Measurements from ENCODE around the gene TAF11L3. TPM values are rescaled to one million over a fixed set of nuclear protein-coding genes. Genes with fewer than 3 reads are reported as not detected.
"Not testable (repeated sequence)": the region's sequence is repeated elsewhere in the genome, so short reads cannot be mapped to it uniquely, and the experiment has no call there.

The TAF11L3 gene
- total and polyA plus RNA-seq, 4 donors: not detected

GRCh38 chr5:17511775-17512325, 6.3 kb upstream of the TAF11L3 start:
- ATAC-seq (ENCODE audit: insufficient read depth, low FRiP score): no peak
- Histone ChIP-seq H3K27ac (ENCODE audit: low read depth in 1 of 2, low read length in 1 of 2) (no peak overlapping the region), H3K9ac (ENCODE audit: insufficient read depth in 1 of 2, low read length in 2 of 2) (no peak overlapping the region), H3K27me3 (ENCODE audit: control insufficient read depth in 3 of 3, insufficient read depth in 3 of 3, low read length in 2 of 3) (no peaks in the 10 kb centered on the region), H3K9me3 (ENCODE audit: control insufficient read depth in 4 of 4, insufficient read depth in 3 of 4, low read length in 3 of 4) (no peaks in the 10 kb centered on the region), H3K4me3 (no peak overlapping the region), H3K4me1 (ENCODE audit: control insufficient read depth in 5 of 5, insufficient read depth in 5 of 5, low read length in 5 of 5) (no peaks in the 10 kb centered on the region), H3K36me3 (ENCODE audit: control insufficient read depth in 4 of 4, insufficient read depth in 4 of 4, low read length in 4 of 4) (no peaks in the 10 kb centered on the region)
- no peak for DNase-seq
- TF ChIP-seq CTCF (IDR thresholded peaks at IDR 0.05; ENCODE audit: control extremely low read depth, extremely low read depth): no peak
- 92 to 93% methylated on average over 17 of the region's 17 CpGs for WGBS, 2 donors

GRCh38 chr5:17517526-17517925, 641 bp upstream of the TAF11L3 start:
- 84 to 86% methylated on average over 8 to 9 of the region's 12 CpGs for WGBS, 2 donors
- not testable (repeated sequence) for DNase-seq; H3K27me3 ChIP-seq (ENCODE audit: control insufficient read depth in 3 of 3, insufficient read depth in 3 of 3, low read length in 2 of 3); H3K9ac ChIP-seq (ENCODE audit: insufficient read depth in 1 of 2, low read length in 2 of 2); H3K4me3 ChIP-seq; H3K27ac ChIP-seq (ENCODE audit: low read depth in 1 of 2, low read length in 1 of 2); H3K9me3 ChIP-seq (ENCODE audit: control insufficient read depth in 4 of 4, insufficient read depth in 3 of 4, low read length in 3 of 4); H3K4me1 ChIP-seq (ENCODE audit: control insufficient read depth in 5 of 5, insufficient read depth in 5 of 5, low read length in 5 of 5); H3K36me3 ChIP-seq (ENCODE audit: control insufficient read depth in 4 of 4, insufficient read depth in 4 of 4, low read length in 4 of 4); ATAC-seq (ENCODE audit: insufficient read depth, low FRiP score)

- not testable (repeated sequence) for DNase-seq; H3K4me3 ChIP-seq; H3K9ac ChIP-seq (ENCODE audit: insufficient read depth in 1 of 2, low read length in 2 of 2); ATAC-seq (ENCODE audit: insufficient read depth, low FRiP score); H3K27me3 ChIP-seq (ENCODE audit: control insufficient read depth in 3 of 3, insufficient read depth in 3 of 3, low read length in 2 of 3); H3K4me1 ChIP-seq (ENCODE audit: control insufficient read depth in 5 of 5, insufficient read depth in 5 of 5, low read length in 5 of 5); H3K36me3 ChIP-seq (ENCODE audit: control insufficient read depth in 4 of 4, insufficient read depth in 4 of 4, low read length in 4 of 4); H3K27ac ChIP-seq (ENCODE audit: low read depth in 1 of 2, low read length in 1 of 2); H3K9me3 ChIP-seq (ENCODE audit: control insufficient read depth in 4 of 4, insufficient read depth in 3 of 4, low read length in 3 of 4)
- WGBS, 2 donors: 91 to 96% methylated on average over 8 of the region's 14 CpGs
Observed at GRCh38 chr5:17519508-17519907, 1.3 kb downstream of the TAF11L3 start.

DNA sequence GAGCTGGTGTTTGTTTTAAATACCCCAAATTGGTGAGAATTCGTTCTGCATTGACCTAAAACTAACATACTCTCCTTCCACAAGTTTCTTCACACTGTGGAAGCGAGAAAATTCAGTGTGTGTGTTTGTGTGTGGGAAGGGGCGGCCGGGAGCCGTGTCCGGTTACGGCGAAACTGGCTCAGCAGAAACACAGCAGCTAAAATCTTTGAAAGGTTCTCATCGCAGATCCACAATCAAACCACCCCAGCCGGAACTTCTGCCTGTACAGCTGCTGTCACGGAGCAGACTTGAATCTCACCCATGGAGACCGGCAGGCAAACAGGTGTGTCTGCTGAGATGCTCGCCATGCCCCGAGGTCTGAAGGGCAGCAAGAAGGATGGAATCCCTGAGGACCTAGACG, 3.3 kb downstream of the TAF11L3 start, which contains the start of gene TAF11L4:
TAF11L4 (plus strand) TSS at position 301 of the 400 bp plus-strand sequence.
- H3K27ac ChIP-seq (ENCODE audit: low read depth in 1 of 2, low read length in 1 of 2); H3K9me3 ChIP-seq (ENCODE audit: control insufficient read depth in 4 of 4, insufficient read depth in 3 of 4, low read length in 3 of 4); H3K27me3 ChIP-seq (ENCODE audit: control insufficient read depth in 3 of 3, insufficient read depth in 3 of 3, low read length in 2 of 3); H3K9ac ChIP-seq (ENCODE audit: insufficient read depth in 1 of 2, low read length in 2 of 2); H3K4me1 ChIP-seq (ENCODE audit: control insufficient read depth in 5 of 5, insufficient read depth in 5 of 5, low read length in 5 of 5); H3K4me3 ChIP-seq; ATAC-seq (ENCODE audit: insufficient read depth, low FRiP score); DNase-seq; H3K36me3 ChIP-seq (ENCODE audit: control insufficient read depth in 4 of 4, insufficient read depth in 4 of 4, low read length in 4 of 4): not testable (repeated sequence)
- WGBS, 2 donors: no CpG with 5 or more reads among the region's 15 CpGs

DNA sequence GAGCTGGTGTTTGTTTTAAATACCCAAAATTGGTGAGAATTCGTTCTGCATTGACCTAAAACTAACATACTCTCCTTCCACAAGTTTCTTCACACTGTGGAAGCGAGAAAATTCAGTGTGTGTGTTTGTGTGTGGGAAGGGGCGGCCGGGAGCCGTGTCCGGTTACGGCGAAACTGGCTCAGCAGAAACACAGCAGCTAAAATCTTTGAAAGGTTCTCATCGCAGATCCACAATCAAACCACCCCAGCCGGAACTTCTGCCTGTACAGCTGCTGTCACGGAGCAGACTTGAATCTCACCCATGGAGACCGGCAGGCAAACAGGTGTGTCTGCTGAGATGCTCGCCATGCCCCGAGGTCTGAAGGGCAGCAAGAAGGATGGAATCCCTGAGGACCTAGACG, 6.8 kb downstream of the TAF11L3 start, which contains the start of gene TAF11L5:
TAF11L5 (plus strand) TSS at position 301 of the 400 bp plus-strand sequence.
- H3K27me3 ChIP-seq (ENCODE audit: control insufficient read depth in 3 of 3, insufficient read depth in 3 of 3, low read length in 2 of 3); H3K4me1 ChIP-seq (ENCODE audit: control insufficient read depth in 5 of 5, insufficient read depth in 5 of 5, low read length in 5 of 5); ATAC-seq (ENCODE audit: insufficient read depth, low FRiP score); DNase-seq; H3K9ac ChIP-seq (ENCODE audit: insufficient read depth in 1 of 2, low read length in 2 of 2); H3K4me3 ChIP-seq; H3K27ac ChIP-seq (ENCODE audit: low read depth in 1 of 2, low read length in 1 of 2); H3K9me3 ChIP-seq (ENCODE audit: control insufficient read depth in 4 of 4, insufficient read depth in 3 of 4, low read length in 3 of 4); H3K36me3 ChIP-seq (ENCODE audit: control insufficient read depth in 4 of 4, insufficient read depth in 4 of 4, low read length in 4 of 4): not testable (repeated sequence)
- no CpG with 5 or more reads among the region's 15 CpGs for WGBS, 2 donors

DNA sequence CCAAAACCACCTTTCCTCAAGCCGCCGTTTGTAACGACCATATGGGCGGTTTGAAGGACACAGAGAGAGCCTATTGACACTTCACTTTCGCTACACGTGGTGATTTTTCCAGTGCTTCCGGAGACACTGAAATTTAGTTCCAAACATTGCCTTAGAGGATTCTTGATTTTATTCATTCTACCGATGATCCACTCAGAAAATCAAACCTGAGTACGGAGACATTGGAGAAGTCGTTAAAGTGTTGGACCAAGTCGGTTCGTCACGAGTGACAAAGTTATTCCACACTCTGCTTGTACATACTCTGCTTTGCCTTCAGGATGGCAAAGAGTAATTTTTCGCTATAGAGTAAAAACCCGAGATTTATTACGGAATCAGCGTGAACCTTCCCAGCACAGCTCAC, 8.3 kb downstream of the TAF11L3 start:
- H3K36me3 ChIP-seq (ENCODE audit: control insufficient read depth in 4 of 4, insufficient read depth in 4 of 4, low read length in 4 of 4); H3K4me1 ChIP-seq (ENCODE audit: control insufficient read depth in 5 of 5, insufficient read depth in 5 of 5, low read length in 5 of 5); H3K27me3 ChIP-seq (ENCODE audit: control insufficient read depth in 3 of 3, insufficient read depth in 3 of 3, low read length in 2 of 3); ATAC-seq (ENCODE audit: insufficient read depth, low FRiP score); H3K9ac ChIP-seq (ENCODE audit: insufficient read depth in 1 of 2, low read length in 2 of 2); DNase-seq; H3K4me3 ChIP-seq; H3K27ac ChIP-seq (ENCODE audit: low read depth in 1 of 2, low read length in 1 of 2); H3K9me3 ChIP-seq (ENCODE audit: control insufficient read depth in 4 of 4, insufficient read depth in 3 of 4, low read length in 3 of 4): not testable (repeated sequence)
- 93 to 96% methylated on average over 9 of the region's 17 CpGs for WGBS, 2 donors

DNA sequence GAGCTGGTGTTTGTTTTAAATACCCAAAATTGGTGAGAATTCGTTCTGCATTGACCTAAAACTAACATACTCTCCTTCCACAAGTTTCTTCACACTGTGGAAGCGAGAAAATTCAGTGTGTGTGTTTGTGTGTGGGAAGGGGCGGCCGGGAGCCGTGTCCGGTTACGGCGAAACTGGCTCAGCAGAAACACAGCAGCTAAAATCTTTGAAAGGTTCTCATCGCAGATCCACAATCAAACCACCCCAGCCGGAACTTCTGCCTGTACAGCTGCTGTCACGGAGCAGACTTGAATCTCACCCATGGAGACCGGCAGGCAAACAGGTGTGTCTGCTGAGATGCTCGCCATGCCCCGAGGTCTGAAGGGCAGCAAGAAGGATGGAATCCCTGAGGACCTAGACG, 10.2 kb downstream of the TAF11L3 start, which contains the start of gene TAF11L6:
TAF11L6 (plus strand) TSS at position 301 of the 400 bp plus-strand sequence.
- H3K9ac ChIP-seq (ENCODE audit: insufficient read depth in 1 of 2, low read length in 2 of 2); DNase-seq; H3K36me3 ChIP-seq (ENCODE audit: control insufficient read depth in 4 of 4, insufficient read depth in 4 of 4, low read length in 4 of 4); H3K4me1 ChIP-seq (ENCODE audit: control insufficient read depth in 5 of 5, insufficient read depth in 5 of 5, low read length in 5 of 5); ATAC-seq (ENCODE audit: insufficient read depth, low FRiP score); H3K9me3 ChIP-seq (ENCODE audit: control insufficient read depth in 4 of 4, insufficient read depth in 3 of 4, low read length in 3 of 4); H3K27ac ChIP-seq (ENCODE audit: low read depth in 1 of 2, low read length in 1 of 2); H3K27me3 ChIP-seq (ENCODE audit: control insufficient read depth in 3 of 3, insufficient read depth in 3 of 3, low read length in 2 of 3); H3K4me3 ChIP-seq: not testable (repeated sequence)
- no CpG with 5 or more reads among the region's 15 CpGs for WGBS, 2 donors
